ENCODE data around the gene TAAR8. TPM values are rescaled to one million over a fixed set of nuclear protein-coding genes. Genes with fewer than 3 reads are reported as not detected.
"Not testable (repeated sequence)": the region's sequence is repeated elsewhere in the genome, so short reads cannot be mapped to it uniquely, and the experiment has no call there.

Gene TAAR8
- total RNA-seq, 1 donor from 2014 or later = not detected

GRCh38 chr6:132544826-132545225, 7.6 kb upstream of the TAAR8 start:
- DNase-seq (ENCODE audit: low read depth) = no peak

GRCh38 chr6:132548746-132549463, 3.6 kb upstream of the TAAR8 start:
- no peak for DNase-seq (ENCODE audit: low read depth)

GRCh38 chr6:132551214-132551613, 1.3 kb upstream of the TAAR8 start:
- DNase-seq (ENCODE audit: low read depth) = no peak

- not testable (repeated sequence) for DNase-seq (ENCODE audit: low read depth)
Observed at GRCh38 chr6:132560087-132560486, 7.6 kb downstream of the TAAR8 start.

- DNase-seq (ENCODE audit: low read depth) = no peak
Observed at GRCh38 chr6:132566404-132566803, 13.9 kb downstream of the TAAR8 start.

GRCh38 chr6:132567566-132567965, 15.1 kb downstream of the TAAR8 start:
- DNase-seq (ENCODE audit: low read depth) = no peak

- DNase-seq (ENCODE audit: low read depth) = no peak
Observed at GRCh38 chr6:132568611-132569010, 16.1 kb downstream of the TAAR8 start.

- no peak for DNase-seq (ENCODE audit: low read depth)
Observed at GRCh38 chr6:132569170-132569569, 16.7 kb downstream of the TAAR8 start.

- DNase-seq (ENCODE audit: low read depth) = no peak
Observed at GRCh38 chr6:132570221-132570777, 17.8 kb downstream of the TAAR8 start, which contains the start of gene TAAR6. TSS of gene TAAR6 (plus strand) at chr6:132570322. CDS start at chr6:132570322, 0 bp downstream.

- DNase-seq (ENCODE audit: low read depth) = no peak
Observed at GRCh38 chr6:132571774-132572173, 19.3 kb downstream of the TAAR8 start.

GRCh38 chr6:132584698-132585097, 32.2 kb downstream of the TAAR8 start:
- DNase-seq (ENCODE audit: low read depth) = no peak

GRCh38 chr6:132587424-132587823, 35.0 kb downstream of the TAAR8 start:
- no peak for DNase-seq (ENCODE audit: low read depth)

GRCh38 chr6:132589454-132589853, 37.0 kb downstream of the TAAR8 start, which contains the start of gene TAAR5:
TSS of gene TAAR5 (minus strand) at chr6:132589741. CDS start at chr6:132589686, 55 bp downstream.
- no peak for DNase-seq (ENCODE audit: low read depth)

- no peak for DNase-seq (ENCODE audit: low read depth)
Observed at GRCh38 chr6:132590362-132590761, 37.9 kb downstream of the TAAR8 start.

- no peak for DNase-seq (ENCODE audit: low read depth)
Observed at GRCh38 chr6:132592855-132593254, 40.4 kb downstream of the TAAR8 start.

- no peak for DNase-seq (ENCODE audit: low read depth)
Observed at GRCh38 chr6:132596201-132596600, 43.7 kb downstream of the TAAR8 start.

- DNase-seq (ENCODE audit: low read depth) = peak; percentile 16
Observed at GRCh38 chr6:132598473-132598872, 46.0 kb downstream of the TAAR8 start.

- DNase-seq (ENCODE audit: low read depth) = not testable (repeated sequence)
Observed at GRCh38 chr6:132600900-132601299, 48.4 kb downstream of the TAAR8 start.

Other genes with a start within 250 kb of the TAAR8 start
- gene MOXD1, start 151.2 kb upstream of the TAAR8 start, total RNA-seq = 4.5 and 6.5 TPM in 2 replicates
- gene STX7, start 39.6 kb upstream of the TAAR8 start, total RNA-seq = 27.3 and 28.3 TPM in 2 replicates
- gene TAAR9, start 14.4 kb upstream of the TAAR8 start, total RNA-seq = not detected in 2 replicates
- gene TAAR6, start 17.6 kb downstream of the TAAR8 start, total RNA-seq = not detected in 2 replicates
- not detected in 2 replicates for gene TAAR5, start 37.1 kb downstream of the TAAR8 start, total RNA-seq
- not detected in 2 replicates for gene TAAR2, start 71.6 kb downstream of the TAAR8 start, total RNA-seq
- not detected in 2 replicates for gene TAAR1, start 106.5 kb downstream of the TAAR8 start, total RNA-seq
- 2.7 TPM in 2 replicates for gene VNN1, start 161.4 kb downstream of the TAAR8 start, total RNA-seq
- gene VNN2, start 205.2 kb downstream of the TAAR8 start, total RNA-seq = 0.16 TPM in 1 of 2 replicates, not detected in the other
- 3.0 and 3.4 TPM in 2 replicates for gene SLC18B1, start 246.0 kb downstream of the TAAR8 start, total RNA-seq

Measured in myocyte (in vitro differentiated cells).